H1 (cell line): ENCODE measurements around the gene ZDHHC16. TPM values are rescaled to one million over a fixed set of nuclear protein-coding genes. Genes with fewer than 3 reads are reported as not detected.

Experiments
- CTCF ChIA-PET: fragments of 300-600 bp; sonication (Branson Sonifier 250); formaldehyde crosslinking; loops from one replicate; lab custom pipeline; 2021; ENCODE audit not compliant: partially characterized antibody; lab: Charles Lee
- POLR2A ChIA-PET: fragments of 300-600 bp; sonication (Branson Sonifier 250); formaldehyde crosslinking; loops from one replicate; lab custom pipeline; 2021; ENCODE audit warnings: inconsistent platforms; ENCODE audit not compliant: partially characterized antibody; lab: Charles Lee
- DNase-seq, 2 experiments: peaks; one replicate each; pipeline versions ENCODE4 v3.0.0 to v3.0.0-alpha.2; 2010 to 2022; ENCODE audit warnings: low spot score in 2 of 2, low read depth in 1 of 2, mixed read lengths in 1 of 2
- FAIRE-seq: peaks from 2 replicates; lab custom pipeline; 2011; peaks lifted over from hg19 to GRCh38; lab: Jason Lieb, UNC
- H2AFZ ChIP-seq: 2 replicates; pipeline ENCODE4 v1.8.1; 2012; ENCODE audit warnings: low read length, inconsistent platforms
- H2AK5ac ChIP-seq: 2 replicates; pipeline ENCODE4 v1.6.1; 2013; ENCODE audit warnings: low read depth, low read length
- H2BK120ac ChIP-seq: replicated peaks from 2 replicates; pipeline ENCODE3; 2013; ENCODE audit warnings: low read depth, low read length, inconsistent platforms
- H2BK12ac ChIP-seq: 2 replicates; pipeline ENCODE4 v1.6.1; 2013; ENCODE audit warnings: low read depth, low read length
- H2BK15ac ChIP-seq: 2 replicates; pipeline ENCODE4 v1.6.1; 2013; ENCODE audit warnings: low read length
- H2BK20ac ChIP-seq: 2 replicates; pipeline ENCODE4 v1.6.1; 2013; ENCODE audit warnings: low read length
- H2BK5ac ChIP-seq: 2 replicates; pipeline ENCODE4 v1.6.1; 2013; ENCODE audit warnings: low read depth, low read length
- H3K14ac ChIP-seq: 2 replicates; pipeline ENCODE4 v1.6.1; 2013; ENCODE audit warnings: inconsistent platforms; ENCODE audit not compliant: insufficient read length
- H3K18ac ChIP-seq: 2 replicates; pipeline ENCODE4 v1.6.1; 2013; ENCODE audit warnings: low read length; ENCODE audit errors: extremely low read depth
- H3K23ac ChIP-seq: 2 replicates; pipeline ENCODE4 v1.6.1; 2013; ENCODE audit warnings: inconsistent platforms; ENCODE audit not compliant: insufficient read length
- H3K23me2 ChIP-seq: 2 replicates; pipeline ENCODE4 v1.6.1; 2013; ENCODE audit warnings: low read depth, low read length
- H3K27ac ChIP-seq: 2 replicates; pipeline ENCODE4 v1.6.1; 2011; ENCODE audit warnings: low read depth, low read length, inconsistent platforms
- H3K27me3 ChIP-seq, 4 experiments: replicated peaks in 1 of 4; 1 replicate in 1 of 4; 2 replicates in 3 of 4; pipeline versions ENCODE4 v1.6.1 to v1.8.1; 2011 to 2013; ENCODE audit warnings: low read length in 3 of 4, mild to moderate bottlenecking in 3 of 4, inconsistent platforms in 2 of 4, mixed read lengths in 2 of 4, moderate library complexity in 1 of 4; ENCODE audit not compliant: control insufficient read depth in 3 of 4, insufficient read depth in 3 of 4; ENCODE audit errors: extremely low read depth in 1 of 4
- H3K36me3 ChIP-seq, 4 experiments: 2 replicates each; pipeline versions ENCODE4 v1.6.1 to v1.8.1; 2011 to 2013; ENCODE audit warnings: mild to moderate bottlenecking in 4 of 4, low read length in 3 of 4, moderate library complexity in 2 of 4, control low read depth in 1 of 4, inconsistent platforms in 1 of 4; ENCODE audit not compliant: insufficient read depth in 4 of 4, control insufficient read depth in 2 of 4
- H3K4ac ChIP-seq: replicated peaks from 2 replicates; pipeline ENCODE3; 2013; ENCODE audit warnings: low read length, low read depth, mixed read lengths, inconsistent platforms; ENCODE audit not compliant: insufficient read length
- H3K4me1 ChIP-seq, 4 experiments: replicated peaks in 1 of 4; 1 replicate in 1 of 4; 2 replicates in 3 of 4; pipeline versions ENCODE4 v1.6.1 to v1.8.1; 2011 to 2013; ENCODE audit warnings: low read length in 3 of 4, inconsistent platforms in 2 of 4, mixed read lengths in 1 of 4; ENCODE audit not compliant: insufficient read depth in 4 of 4, control insufficient read depth in 3 of 4
- H3K4me2 ChIP-seq, 2 experiments: 2 replicates each; pipeline versions ENCODE4 v1.6.1 to v1.8.1; 2011 to 2013; ENCODE audit warnings: low read depth in 2 of 2, low read length in 2 of 2, control low read depth in 1 of 2, inconsistent platforms in 1 of 2, mild to moderate bottlenecking in 1 of 2; ENCODE audit not compliant: insufficient read depth in 1 of 2
- H3K4me3 ChIP-seq, 4 experiments: fragments of 200-600, 300-600 bp in 1 of 4; sonication (generic), shearing (Covaris generic), sonication (Bioruptor Twin) in 1 of 4; 2 replicates each; pipeline versions ENCODE4 v1.5.1 to v1.8.1; 2011 to 2016; ENCODE audit warnings: low read length in 4 of 4, low read depth in 3 of 4, control low read depth in 2 of 4, inconsistent platforms in 2 of 4, mild to moderate bottlenecking in 2 of 4, mixed read lengths in 1 of 4, moderate library complexity in 1 of 4; ENCODE audit not compliant: insufficient read depth in 2 of 4; ENCODE audit errors: extremely low read depth in 1 of 4
- H3K56ac ChIP-seq: replicated peaks from 2 replicates; pipeline ENCODE3; 2013; ENCODE audit warnings: low read depth, mild to moderate bottlenecking, mixed read lengths, low read length, inconsistent platforms; ENCODE audit not compliant: insufficient read length
- H3K79me1 ChIP-seq: 2 replicates; pipeline ENCODE4 v1.6.1; 2013; ENCODE audit warnings: low read depth, low read length, control low read depth
- H3K79me2 ChIP-seq, 2 experiments: 2 replicates each; pipeline versions ENCODE4 v1.6.1 to v1.8.1; 2012 to 2013; ENCODE audit warnings: low read length in 2 of 2, mild to moderate bottlenecking in 2 of 2, inconsistent platforms in 1 of 2; ENCODE audit not compliant: insufficient read depth in 2 of 2, control insufficient read depth in 1 of 2
- H3K9ac ChIP-seq, 4 experiments: replicated peaks in 1 of 4; 1 replicate in 1 of 4; 2 replicates in 3 of 4; pipeline versions ENCODE4 v1.6.1 to v1.8.1; 2011 to 2013; ENCODE audit warnings: low read depth in 3 of 4, low read length in 3 of 4, control low read depth in 2 of 4, mild to moderate bottlenecking in 2 of 4, moderate library complexity in 2 of 4, inconsistent platforms in 1 of 4; ENCODE audit errors: extremely low read depth in 1 of 4
- H3K9me3 ChIP-seq, 2 experiments: 2 replicates each; pipeline versions ENCODE4 v1.6.1 to v1.8.1; 2012 to 2013; ENCODE audit warnings: mild to moderate bottlenecking in 2 of 2, moderate library complexity in 2 of 2, control low read depth in 1 of 2, inconsistent platforms in 1 of 2, low read depth in 1 of 2, low read length in 1 of 2, mixed read lengths in 1 of 2; ENCODE audit not compliant: insufficient read depth in 2 of 2
- H4K20me1 ChIP-seq, 2 experiments: replicated peaks in 1 of 2; 2 replicates each; pipeline versions ENCODE3 to v1.8.1; 2011 to 2013; ENCODE audit warnings: inconsistent platforms in 2 of 2, low read length in 2 of 2, mild to moderate bottlenecking in 1 of 2; ENCODE audit not compliant: insufficient read depth in 2 of 2, control insufficient read depth in 1 of 2
- H4K5ac ChIP-seq: 2 replicates; pipeline ENCODE4 v1.6.1; 2013; ENCODE audit warnings: low read length, low read depth, mixed read lengths, inconsistent platforms; ENCODE audit not compliant: insufficient read length
- H4K8ac ChIP-seq: 2 replicates; pipeline ENCODE4 v1.8.0; 2013; ENCODE audit warnings: mild to moderate bottlenecking, moderate library complexity, low read length, inconsistent platforms; ENCODE audit not compliant: insufficient read depth; ENCODE audit errors: extremely low read depth
- H4K91ac ChIP-seq: replicated peaks from 2 replicates; pipeline ENCODE3; 2013; ENCODE audit warnings: low read length, mixed read lengths, inconsistent platforms; ENCODE audit not compliant: insufficient read length
- ASH2L ChIP-seq: fragments of 200-600, 300-600 bp; sonication (generic); IDR thresholded peaks from one replicate; pipeline ENCODE4 v1.7.1; 2017; ENCODE audit warnings: low read length
- SRF ChIP-seq: IDR thresholded peaks from 2 replicates; pipeline ENCODE4 v1.6.1; 2011; ENCODE audit warnings: mild to moderate bottlenecking, low read depth, low read length, moderate library complexity
- WGBS, 2 experiments: shearing (Covaris generic) in 1 of 2; methylation state at CpG; one replicate each; pipeline versions ENCODE4 v1.1.6 to v1.1.7; 2013 to 2015; ENCODE audit warnings: low lambda C conversion rate in 2 of 2, mixed read lengths in 2 of 2, inconsistent platforms in 1 of 2, low coverage in 1 of 2, missing lambda C conversion rate in 1 of 2; ENCODE audit not compliant: insufficient replicate concordance in 2 of 2, insufficient coverage in 1 of 2, insufficient read length in 1 of 2; ENCODE audit errors: extremely low coverage in 1 of 2, missing lambda C conversion rate in 1 of 2; 5-methylcytosine and 5-hydroxymethylcytosine counted together
- polyA plus RNA-seq, 7 experiments: library from polyadenylated mRNA; depleted of rRNA in 3 of 7; stranded (reverse) in 5 of 7; unstranded in 2 of 7; fragments of >200 nt in 5 of 7; fragments of 200-250 nt in 2 of 7; gene quantifications; 1 replicate in 5 of 7; 2 replicates in 1 of 7; 4 replicates in 1 of 7; pipeline versions ENCODE4 v1.2.1 to v1.2.3, GENCODE V29; 2011 to 2013; ENCODE audit warnings: missing spikeins in 2 of 7, mixed read lengths in 2 of 7
- total RNA-seq: library from RNA; stranded (reverse); fragmentation: NEBNext Ultra II Directional; extraction: Animal tissue kit (Norgen Biotek cat#: 25700); gene quantifications from 2 replicates; pipeline ENCODE4 v1.2.1, GENCODE V29; 2021

ZDHHC16 gene
- total and polyA plus RNA-seq, 2 of the 8 experiments (the other 6 are each of a cell fraction or from before 2014, with no cell fraction given): 45.9 to 108 TPM

DNA sequence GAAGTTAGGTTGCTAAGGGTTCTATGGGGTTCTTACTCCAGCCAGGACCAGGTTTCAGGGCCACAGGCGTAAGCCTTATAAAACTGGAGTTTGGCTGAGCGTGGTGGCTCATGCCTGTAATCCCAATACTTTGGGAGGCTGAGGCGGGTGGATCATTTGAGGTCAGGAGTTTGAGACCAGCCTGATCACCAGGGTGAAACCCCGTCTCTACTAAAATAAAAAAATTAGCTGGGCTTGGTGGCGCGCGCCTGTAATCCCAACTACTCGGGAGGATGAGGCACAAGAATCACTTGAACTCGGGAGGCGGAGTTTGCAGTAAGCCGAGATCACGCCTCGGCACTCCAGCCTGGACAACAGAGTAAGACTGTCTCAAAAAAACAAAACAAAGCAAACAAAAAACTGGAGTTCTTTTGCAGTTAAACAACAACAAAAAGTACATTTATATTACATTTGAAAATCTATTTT, 44.5 kb upstream of the ZDHHC16 start:
- Histone ChIP-seq H2BK120ac (no peak overlapping the region), H4K91ac (no peak overlapping the region), H2AK5ac (no peak overlapping the region), H3K14ac (no peak overlapping the region), H3K9me3 (no peaks in the 10 kb centered on the region), H4K8ac (peak overlapping the region; percentile 81; the same call in 1 of the 2 replicates), H3K4me2 (peak overlapping the region; percentile 81 to 83), H3K23me2 (peaks cover 5% of the 10 kb centered on the region; the same call in 1 of the 2 replicates), H2BK20ac (no peak overlapping the region), H3K56ac (no peak overlapping the region), H3K18ac (no peak overlapping the region), H3K27ac (no peak overlapping the region; the same call in 1 of the 2 replicates), H3K79me1 (peaks cover 4% of the 10 kb centered on the region; the same call in 1 of the 2 replicates), H3K4ac (no peak overlapping the region), H3K23ac (no peak overlapping the region), H3K4me3 (peak overlapping the region; percentile 87 to 98 (median 88); a peak in 5 of 8 replicates), H2BK15ac (no peak overlapping the region), H2BK5ac (peak overlapping the region; percentile 73; the same call in 1 of the 2 replicates), H4K5ac (no peak overlapping the region), H3K79me2 (peaks cover 0 to 12% of the 10 kb centered on the region in 2 experiments; a peak in 2 of 4 replicates), H3K9ac (no peak overlapping the region), H2AFZ (no peak overlapping the region; the same call in 1 of the 2 replicates), H4K20me1 (peaks cover 0 to 7% of the 10 kb centered on the region in 2 experiments), H3K27me3 (no peaks in the 10 kb centered on the region), H3K4me1 (peaks cover 0 to 7% (median 5%) of the 10 kb centered on the region in 4 experiments; a peak in 4 of 7 replicates), H2BK12ac (no peak overlapping the region), H3K36me3 (peaks cover 0 to 22% (median 2%) of the 10 kb centered on the region in 4 experiments; a peak in 4 of 8 replicates)
- TF ChIP-seq SRF (no peak), ASH2L (peak; percentile 4)
- CTCF ChIA-PET: interaction anchor here (0.7 to 3.2 kb wide), 10 partner anchors 9 to 472 kb away, joined by 3 to 9 read pairs (median 5); no protein-coding TSS in a partner anchor
- FAIRE-seq (no peak), DNase-seq (no peak)
- POLR2A ChIA-PET: interaction anchor here (0.8 to 4.6 kb wide), 23 partner anchors 9 to 134 kb away, joined by 3 to 31 read pairs (median 4); partner anchors contain the start of genes ARHGAP19, PGAM1 and UBTD1
- WGBS, 2 experiments: 81% methylated on average over 13 of the region's 13 CpGs; no CpG with 5 or more reads in 1 of the 2 experiments
